Sigmoid colon (tissue), 4 donors: ENCODE results near the gene QRICH1.

Experiments used
- CTCF ChIP-seq, 4 experiments: fragments of 450-650 bp in 3 of 4; fragments of 200-600 bp in 1 of 4; IDR thresholded peaks; one replicate each; pipeline ENCODE4 v1.5.1; 2016 to 2019; ENCODE audit warnings: antibody characterized with exemption in 4 of 4, mild to moderate bottlenecking in 3 of 4, moderate library complexity in 2 of 4
- EP300 ChIP-seq, 4 donors: sonication (generic); formaldehyde crosslinking; IDR thresholded peaks; one replicate each; pipeline ENCODE4 v1.6.1; 2017; ENCODE audit warnings: antibody characterized with exemption in 4 of 4
- POLR2A ChIP-seq, 2 donors: fragments of 450-650 bp; IDR thresholded peaks; one replicate each; pipeline ENCODE4 v1.6.1; 2016; ENCODE audit warnings: antibody characterized with exemption in 2 of 2, mild to moderate bottlenecking in 2 of 2, moderate library complexity in 2 of 2
- POLR2AphosphoS5 ChIP-seq, 4 donors: sonication (generic); formaldehyde crosslinking; IDR thresholded peaks; one replicate each; pipeline ENCODE4 v1.6.1; 2017; ENCODE audit warnings: antibody characterized with exemption in 4 of 4

- no peak for TF ChIP-seq EP300 (IDR thresholded peaks at IDR 0.05)
- no peak for TF ChIP-seq CTCF (IDR thresholded peaks at IDR 0.05)
- TF ChIP-seq POLR2A (IDR thresholded peaks at IDR 0.05) = no peak
- TF ChIP-seq POLR2AphosphoS5 (IDR thresholded peaks at IDR 0.05) = no peak
Observed at GRCh38 chr3:49131040-49131439, 37.2 kb upstream of the QRICH1 start.
